Mucosa of descending colon (tissue), 3 donors: ENCODE results near the gene OR10Z1. TPM values are rescaled to one million over a fixed set of nuclear protein-coding genes. Genes with fewer than 3 reads are reported as not detected.

Experiments used
- ATAC-seq: fragments of 200-7000 bp; cut with Tn5 transposase; one replicate; pipeline ENCODE4 v1.9.1; 2020; ENCODE audit warnings: mild to moderate bottlenecking, moderate library complexity
- DNase-seq, 3 donors: peaks; one replicate each; pipeline ENCODE4 v3.0.0-alpha.2; 2020
- H3K36me3 ChIP-seq: fragments of 200-600 bp; one replicate; pipeline ENCODE4 v1.8.0; 2021; ENCODE audit warnings: low read depth, mild to moderate bottlenecking
- H3K4me1 ChIP-seq: fragments of 200-600 bp; one replicate; pipeline ENCODE4 v1.8.0; 2021; ENCODE audit warnings: low read depth, mild to moderate bottlenecking
- H3K4me3 ChIP-seq: fragments of 200-600 bp; one replicate; pipeline ENCODE4 v1.8.0; 2021; ENCODE audit warnings: mild to moderate bottlenecking
- H3K9me3 ChIP-seq: fragments of 200-600 bp; one replicate; pipeline ENCODE4 v1.8.0; 2021; ENCODE audit warnings: mild to moderate bottlenecking
- CTCF ChIP-seq: fragments of 200-600 bp; IDR thresholded peaks from one replicate; pipeline ENCODE4 v1.8.0; 2022; ENCODE audit warnings: antibody characterized with exemption, mild to moderate bottlenecking
- intact Hi-C, 2 donors: fragments of 100-400 bp; cut with DNase I in 1 of 2; cut with micrococcal nuclease in 1 of 2; formaldehyde crosslinking; loops; one replicate each; pipeline versions ENCODE4 v1.11.0 to v1.11.1; 2022; cut with DNase I, micrococcal nuclease
- total RNA-seq, 3 donors: library from RNA; stranded (reverse); fragmentation: NEBNext Ultra II Directional in 2 of 3; extraction: Animal tissue kit (Norgen Biotek cat#: 25700) in 2 of 3; gene quantifications; one replicate each; pipeline versions ENCODE4 v1.2.1 to v1.2.4, GENCODE V29; 2021 to 2023
- donor health status: DM: no; HTN: no; CAD: no; lungs with moderate emphysema.
- donor health status: DM: no; HTN: no; CAD: no.
- donor health status: DM: no; HTN: yes; CAD: no.

The OR10Z1 gene
- total RNA-seq, 3 donors from 2014 or later = not detected

- Histone ChIP-seq H3K36me3 (no peaks in the 10 kb centered on the region), H3K4me3 (no peak overlapping the region), H3K4me1 (no peaks in the 10 kb centered on the region), H3K9me3 (no peaks in the 10 kb centered on the region)
- intact Hi-C loops = no loop called here
- no peak for TF ChIP-seq CTCF
- DNase-seq = no peak
- ATAC-seq = no peak
Measured at GRCh38 chr1:158607296-158607695, 2.2 kb downstream of the OR10Z1 start.

DNA sequence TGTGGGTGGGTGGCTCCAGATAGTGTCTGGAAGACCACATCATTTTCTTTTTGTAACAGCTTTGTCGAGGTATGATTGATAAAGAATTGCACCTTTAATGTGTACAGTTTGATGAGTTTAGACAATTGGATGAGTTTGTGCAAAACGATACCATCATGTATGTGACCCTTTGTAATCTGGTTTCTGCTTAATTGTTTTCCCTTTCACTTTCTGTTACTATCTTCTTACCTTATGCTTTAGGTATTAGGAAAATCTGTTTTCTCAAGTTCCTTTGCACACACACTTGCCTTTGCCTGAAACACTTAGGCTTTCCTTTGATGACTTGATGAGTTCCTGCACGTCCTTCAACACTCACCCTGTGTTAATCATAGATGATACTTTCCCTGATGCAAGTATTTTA lies 6.8 kb downstream of the OR10Z1 start:
- intact Hi-C loops = no loop called here
- TF ChIP-seq CTCF = no peak
- Histone ChIP-seq H3K4me1 (no peaks in the 10 kb centered on the region), H3K9me3 (no peaks in the 10 kb centered on the region), H3K4me3 (no peak overlapping the region), H3K36me3 (no peaks in the 10 kb centered on the region)
- ATAC-seq (no peak), DNase-seq (no peak)

- no peak for TF ChIP-seq CTCF
- DNase-seq (no peak), ATAC-seq (no peak)
- intact Hi-C loops = no loop called here
- H3K4me3 ChIP-seq = no peak overlapping the region
- no peaks in the 10 kb centered on the region for H3K9me3 ChIP-seq
- no peaks in the 10 kb centered on the region for H3K36me3 ChIP-seq
- H3K4me1 ChIP-seq = no peaks in the 10 kb centered on the region
Measured at GRCh38 chr1:158613764-158614163, 8.7 kb downstream of the OR10Z1 start.

- H3K9me3 ChIP-seq = no peaks in the 10 kb centered on the region
- no peak overlapping the region for H3K4me3 ChIP-seq
- intact Hi-C loops = no loop called here
- no peak for TF ChIP-seq CTCF
- DNase-seq (no peak), ATAC-seq (no peak)
- no peaks in the 10 kb centered on the region for H3K4me1 ChIP-seq
- no peaks in the 10 kb centered on the region for H3K36me3 ChIP-seq
Measured at GRCh38 chr1:158638146-158638545, 33.1 kb downstream of the OR10Z1 start.

DNA sequence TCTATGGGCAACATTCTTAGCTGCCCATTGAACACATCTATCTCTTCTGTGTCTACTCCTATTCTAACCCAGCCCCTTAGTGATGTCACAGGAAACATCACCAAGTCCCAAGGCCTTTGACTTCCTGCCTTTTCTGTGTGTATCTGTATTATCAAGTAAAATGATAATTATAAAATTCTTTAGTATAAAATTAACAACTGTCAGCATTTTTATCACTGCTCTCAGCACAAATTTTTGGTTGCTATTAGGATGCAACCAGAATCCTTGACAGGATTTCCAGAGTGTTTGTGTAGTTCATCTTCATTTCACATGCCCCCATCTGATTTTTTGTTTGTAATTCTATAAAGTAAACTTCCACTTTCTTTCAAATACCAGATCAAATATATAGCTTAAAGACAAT lies 33.8 kb downstream of the OR10Z1 start:
- Histone ChIP-seq H3K4me1 (no peaks in the 10 kb centered on the region), H3K4me3 (no peak overlapping the region), H3K36me3 (no peaks in the 10 kb centered on the region), H3K9me3 (no peaks in the 10 kb centered on the region)
- DNase-seq (no peak), ATAC-seq (no peak)
- no peak for TF ChIP-seq CTCF
- intact Hi-C loops = no loop called here

- no peak for TF ChIP-seq CTCF
- Histone ChIP-seq H3K4me1 (no peaks in the 10 kb centered on the region), H3K36me3 (no peaks in the 10 kb centered on the region), H3K4me3 (no peak overlapping the region), H3K9me3 (no peaks in the 10 kb centered on the region)
- DNase-seq = no peak
- no peak for ATAC-seq
- intact Hi-C loops = no loop called here
Measured at GRCh38 chr1:158644449-158644848, 39.4 kb downstream of the OR10Z1 start.
